ENCODE results near the gene CLECL1. TPM values are rescaled to one million over a fixed set of nuclear protein-coding genes. Genes with fewer than 3 reads are reported as not detected.
A peak's percentile ranks its signal among the peaks of the same experiment; 100 is the strongest.

CLECL1 gene
- total RNA-seq, 1 experiment from 2014 or later, result not detected

DNA sequence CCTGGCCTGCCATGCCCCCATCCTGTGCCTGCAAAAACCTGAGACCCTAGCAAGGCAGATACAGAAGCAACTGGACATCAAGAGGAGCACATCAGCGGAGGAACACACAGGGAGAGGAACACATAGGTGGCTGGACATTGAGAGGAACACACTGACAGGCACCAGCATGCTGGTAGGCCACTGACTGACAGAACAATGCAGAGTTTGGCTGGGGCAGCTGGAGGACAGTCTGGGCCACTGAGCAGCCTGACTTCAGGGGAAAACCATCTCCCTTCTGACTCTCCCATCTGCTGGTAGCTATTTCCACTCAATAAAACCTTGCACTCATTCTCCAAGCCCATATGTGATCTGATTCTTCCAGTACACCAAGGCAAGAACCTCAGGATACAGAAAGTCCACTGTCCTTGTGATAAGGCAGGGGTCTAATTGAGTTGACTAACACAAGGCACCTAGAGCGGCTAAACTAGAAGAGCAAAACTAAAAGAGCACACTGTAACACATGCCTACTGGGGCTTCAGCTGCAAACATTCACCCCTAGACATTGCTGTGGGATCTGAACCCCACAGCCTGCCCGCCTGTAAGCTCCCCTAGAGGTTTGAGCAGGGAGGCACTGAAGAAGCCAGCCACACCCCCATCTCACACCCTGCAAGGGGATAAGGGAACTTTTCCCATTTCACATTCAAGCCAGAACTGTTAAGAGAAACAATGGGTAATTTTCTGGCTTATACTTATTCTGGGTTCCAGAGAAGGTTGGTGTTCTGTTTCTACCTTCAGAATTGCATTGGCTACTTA is 22.1 kb downstream of the CLECL1 start:
- no peaks in the 10 kb centered on the region for H3K36me3 ChIP-seq (ENCODE audit: insufficient read depth, low read length, poor library complexity, severe bottlenecking)
- intact Hi-C loops (cut with micrococcal nuclease; ENCODE audit: unreplicated experiment), result no loop called here
- H3K4me3 ChIP-seq (ENCODE audit: low read depth, low read length, poor library complexity, severe bottlenecking), result no peak overlapping the region
- no peak overlapping the region for H3K27ac ChIP-seq (ENCODE audit: low read depth, low read length, poor library complexity, severe bottlenecking)
- ChIA-PET POLR2A (ENCODE audit: low non-redundant PET) (no interaction called here), CTCF (no interaction called here)
- H3K9me3 ChIP-seq (ENCODE audit: low read depth, low read length, poor library complexity, severe bottlenecking), result no peaks in the 10 kb centered on the region
- H3K27me3 ChIP-seq (replicated peaks; ENCODE audit: insufficient read depth, low read depth, low read length, poor library complexity), result no peaks in the 10 kb centered on the region
- BruUV-seq (replicated peaks), result no TSS peak
- DNase-seq (ENCODE audit: low spot score), result no peak
- no peaks in the 10 kb centered on the region for H3K4me1 ChIP-seq (ENCODE audit: insufficient read depth, low read length, poor library complexity, severe bottlenecking)
- TF ChIP-seq, protein P1, sequence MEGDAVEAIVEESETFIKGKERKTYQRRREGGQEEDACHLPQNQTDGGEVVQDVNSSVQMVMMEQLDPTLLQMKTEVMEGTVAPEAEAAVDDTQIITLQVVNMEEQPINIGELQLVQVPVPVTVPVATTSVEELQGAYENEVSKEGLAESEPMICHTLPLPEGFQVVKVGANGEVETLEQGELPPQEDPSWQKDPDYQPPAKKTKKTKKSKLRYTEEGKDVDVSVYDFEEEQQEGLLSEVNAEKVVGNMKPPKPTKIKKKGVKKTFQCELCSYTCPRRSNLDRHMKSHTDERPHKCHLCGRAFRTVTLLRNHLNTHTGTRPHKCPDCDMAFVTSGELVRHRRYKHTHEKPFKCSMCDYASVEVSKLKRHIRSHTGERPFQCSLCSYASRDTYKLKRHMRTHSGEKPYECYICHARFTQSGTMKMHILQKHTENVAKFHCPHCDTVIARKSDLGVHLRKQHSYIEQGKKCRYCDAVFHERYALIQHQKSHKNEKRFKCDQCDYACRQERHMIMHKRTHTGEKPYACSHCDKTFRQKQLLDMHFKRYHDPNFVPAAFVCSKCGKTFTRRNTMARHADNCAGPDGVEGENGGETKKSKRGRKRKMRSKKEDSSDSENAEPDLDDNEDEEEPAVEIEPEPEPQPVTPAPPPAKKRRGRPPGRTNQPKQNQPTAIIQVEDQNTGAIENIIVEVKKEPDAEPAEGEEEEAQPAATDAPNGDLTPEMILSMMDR (conservative IDR thresholded peaks at IDR 0.05; ENCODE audit: low read depth, low read length), result no peak
- no peak for TF ChIP-seq EZH2 (IDR thresholded peaks at IDR 0.05; ENCODE audit: borderline replicate concordance, low read depth, low read length, poor library complexity, severe bottlenecking)

DNA sequence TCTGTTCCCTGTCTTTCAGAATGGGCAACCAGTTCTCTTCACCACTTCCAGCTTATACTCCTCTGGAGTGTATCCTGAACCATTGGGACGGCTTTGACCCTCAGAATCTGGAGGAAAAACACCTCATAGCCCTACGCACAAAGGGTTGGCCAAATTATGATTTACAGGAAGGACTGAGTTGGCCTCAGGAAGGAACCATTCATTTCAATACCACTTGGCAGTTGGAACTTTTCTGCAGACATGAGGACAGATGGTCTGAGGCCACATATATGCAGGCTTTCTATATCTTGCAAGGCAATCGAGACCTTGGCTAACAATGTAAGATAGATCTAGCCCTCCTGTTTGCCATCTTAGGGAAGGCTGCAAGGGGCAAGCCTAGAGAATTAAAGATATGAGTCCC is 24.0 kb downstream of the CLECL1 start:
- H3K9me3 ChIP-seq (ENCODE audit: low read depth, low read length, poor library complexity, severe bottlenecking), result no peaks in the 10 kb centered on the region
- H3K36me3 ChIP-seq (ENCODE audit: insufficient read depth, low read length, poor library complexity, severe bottlenecking), result no peaks in the 10 kb centered on the region
- TF ChIP-seq EZH2 (IDR thresholded peaks at IDR 0.05; ENCODE audit: borderline replicate concordance, low read depth, low read length, poor library complexity, severe bottlenecking), result no peak
- TF ChIP-seq, protein P1 (conservative IDR thresholded peaks at IDR 0.05; ENCODE audit: low read depth, low read length), result no peak
- POLR2A ChIA-PET (ENCODE audit: low non-redundant PET), result no interaction called here
- H3K27ac ChIP-seq (ENCODE audit: low read depth, low read length, poor library complexity, severe bottlenecking), result no peak overlapping the region
- no peaks in the 10 kb centered on the region for H3K4me1 ChIP-seq (ENCODE audit: insufficient read depth, low read length, poor library complexity, severe bottlenecking)
- no peak overlapping the region for H3K4me3 ChIP-seq (ENCODE audit: low read depth, low read length, poor library complexity, severe bottlenecking)
- intact Hi-C loops (cut with micrococcal nuclease; ENCODE audit: unreplicated experiment), result loop anchor here (1.0 kb wide), 2 partner anchors 75 to 378 kb away; no protein-coding TSS in a partner anchor
- H3K27me3 ChIP-seq (replicated peaks; ENCODE audit: insufficient read depth, low read depth, low read length, poor library complexity), result no peaks in the 10 kb centered on the region
- no peak for DNase-seq (ENCODE audit: low spot score)
- no TSS peak for BruUV-seq (replicated peaks)
- CTCF ChIA-PET, result interaction anchor here (0.5 to 1.1 kb wide), 5 partner anchors 8 to 378 kb away, joined by 3 to 8 read pairs (median 4); no protein-coding TSS in a partner anchor

DNA sequence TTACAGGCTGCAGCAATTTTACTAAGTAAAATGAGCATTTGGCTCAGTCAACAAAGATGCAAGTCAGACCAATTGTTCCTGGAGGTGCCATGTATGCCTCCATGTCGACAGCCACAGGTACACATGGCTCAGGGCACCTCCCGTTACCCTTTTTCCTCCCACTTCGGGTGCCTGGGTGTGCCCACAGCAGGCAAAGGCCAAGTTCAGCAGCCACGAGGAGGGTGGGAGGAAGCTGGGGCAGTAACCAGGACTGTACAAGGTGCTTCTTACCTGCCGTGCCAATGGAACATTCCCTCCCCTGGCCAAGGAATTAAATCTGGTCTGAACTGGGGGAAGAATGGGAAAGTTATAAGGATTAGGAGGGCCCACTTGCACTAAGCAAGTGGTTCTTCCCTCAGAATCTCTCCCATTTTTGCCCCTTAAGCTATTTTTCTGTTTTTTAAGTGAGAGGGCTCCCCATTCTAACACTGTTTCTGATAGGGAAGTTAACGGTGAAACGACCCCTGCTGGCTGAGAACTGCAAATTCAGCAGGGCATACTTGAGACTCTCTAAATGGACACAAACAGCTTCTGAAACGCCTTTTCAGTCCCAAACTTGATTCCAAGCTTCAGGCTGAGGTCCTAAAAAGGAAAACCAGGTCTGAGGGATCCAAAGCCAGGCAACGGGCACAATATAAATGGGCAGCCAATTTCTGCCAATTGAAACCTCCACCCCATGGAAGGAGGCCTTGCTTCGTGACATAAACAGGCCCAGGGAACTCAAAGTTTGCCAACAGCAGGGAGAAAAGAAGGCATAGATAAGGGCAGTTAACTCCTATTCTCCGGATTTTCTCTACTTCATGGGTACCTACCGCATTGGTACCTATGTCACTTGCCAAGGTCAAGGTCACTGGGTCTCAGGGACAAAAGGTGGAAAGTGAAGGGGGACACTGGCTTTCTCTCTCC is 24.8 kb downstream of the CLECL1 start:
- intact Hi-C loops (cut with micrococcal nuclease; ENCODE audit: unreplicated experiment), result loop anchor here (1.0 kb wide), 2 partner anchors 74 to 377 kb away; no protein-coding TSS in a partner anchor
- H3K9me3 ChIP-seq (ENCODE audit: low read depth, low read length, poor library complexity, severe bottlenecking), result no peaks in the 10 kb centered on the region
- H3K36me3 ChIP-seq (ENCODE audit: insufficient read depth, low read length, poor library complexity, severe bottlenecking), result no peaks in the 10 kb centered on the region
- no peak overlapping the region for H3K27ac ChIP-seq (ENCODE audit: low read depth, low read length, poor library complexity, severe bottlenecking)
- TF ChIP-seq, protein P1 (conservative IDR thresholded peaks at IDR 0.05; ENCODE audit: low read depth, low read length), result peak; percentile 88
- TF ChIP-seq EZH2 (IDR thresholded peaks at IDR 0.05; ENCODE audit: borderline replicate concordance, low read depth, low read length, poor library complexity, severe bottlenecking), result no peak
- ChIA-PET POLR2A (ENCODE audit: low non-redundant PET) (no interaction called here), CTCF (interaction anchor here (0.5 to 1.1 kb wide), 6 partner anchors 9 to 377 kb away, joined by 3 to 8 read pairs (median 4); no protein-coding TSS in a partner anchor)
- no TSS peak for BruUV-seq (replicated peaks)
- no peak overlapping the region for H3K4me3 ChIP-seq (ENCODE audit: low read depth, low read length, poor library complexity, severe bottlenecking)
- DNase-seq (ENCODE audit: low spot score), result peak; percentile 66
- no peaks in the 10 kb centered on the region for H3K27me3 ChIP-seq (replicated peaks; ENCODE audit: insufficient read depth, low read depth, low read length, poor library complexity)
- no peaks in the 10 kb centered on the region for H3K4me1 ChIP-seq (ENCODE audit: insufficient read depth, low read length, poor library complexity, severe bottlenecking)

Data from A673 (cell line).